Astrocyte (in vitro differentiated cells and primary cell): ENCODE results near the gene TMPRSS9. TPM values are rescaled to one million over a fixed set of nuclear protein-coding genes. Genes with fewer than 3 reads are reported as not detected.

Experiments used
- DNase-seq: peaks from one replicate; pipeline ENCODE4 v3.0.0-alpha.2; 2010; ENCODE audit warnings: low read depth
- FAIRE-seq: peaks from 2 replicates; lab custom pipeline; 2011; peaks lifted over from hg19 to GRCh38; lab: Jason Lieb, UNC
- H2AFZ ChIP-seq: 2 replicates; pipeline ENCODE4 v1.6.0; 2012; ENCODE audit warnings: low read depth, low read length, inconsistent platforms
- H3K27ac ChIP-seq: 2 replicates; pipeline ENCODE4 v1.5.1; 2011; ENCODE audit warnings: low read depth, low read length, inconsistent platforms
- H3K27me3 ChIP-seq: 2 replicates; pipeline ENCODE4 v1.6.0; 2011; ENCODE audit warnings: low read length, inconsistent platforms; ENCODE audit not compliant: insufficient read depth
- H3K36me3 ChIP-seq: 2 replicates; pipeline ENCODE4 v1.5.1; 2011; ENCODE audit warnings: low read length, inconsistent platforms; ENCODE audit not compliant: insufficient read depth
- H3K4me1 ChIP-seq: 2 replicates; pipeline ENCODE4 v1.5.1; 2011; ENCODE audit warnings: low read length, inconsistent platforms; ENCODE audit not compliant: insufficient read depth
- H3K4me2 ChIP-seq: 2 replicates; pipeline ENCODE4 v1.6.0; 2012; ENCODE audit warnings: low read length, inconsistent platforms
- H3K4me3 ChIP-seq: 2 replicates; pipeline ENCODE4 v1.5.1; 2011; ENCODE audit warnings: low read depth, mild to moderate bottlenecking, low read length, inconsistent platforms; ENCODE audit not compliant: insufficient read depth
- H3K79me2 ChIP-seq: 2 replicates; pipeline ENCODE4 v1.6.0; 2012; ENCODE audit warnings: mild to moderate bottlenecking, low read length, inconsistent platforms; ENCODE audit not compliant: insufficient read depth
- H3K9ac ChIP-seq: 2 replicates; pipeline ENCODE4 v1.6.0; 2012; ENCODE audit warnings: mild to moderate bottlenecking, low read length, inconsistent platforms
- H3K9me3 ChIP-seq: 2 replicates; pipeline ENCODE4 v1.5.1; 2012; ENCODE audit warnings: low read depth, mild to moderate bottlenecking, low read length, inconsistent platforms; ENCODE audit not compliant: insufficient read depth
- H4K20me1 ChIP-seq: 2 replicates; pipeline ENCODE4 v1.6.0; 2012; ENCODE audit warnings: low read length, inconsistent platforms; ENCODE audit not compliant: insufficient read depth
- H3K27ac Mint-ChIP-seq: one replicate; pipeline ENCODE4 v1.8.0; 2021; ENCODE audit warnings: mild to moderate bottlenecking, mixed read lengths; ENCODE audit not compliant: unreplicated experiment
- H3K27me3 Mint-ChIP-seq: one replicate; pipeline ENCODE4 v1.8.0; 2021; ENCODE audit warnings: low read depth, mixed read lengths; ENCODE audit not compliant: unreplicated experiment
- H3K36me3 Mint-ChIP-seq: one replicate; pipeline ENCODE4 v1.8.0; 2021; ENCODE audit warnings: low read depth, mixed read lengths; ENCODE audit not compliant: unreplicated experiment
- H3K4me1 Mint-ChIP-seq: one replicate; pipeline ENCODE4 v1.8.0; 2021; ENCODE audit warnings: low read depth, mixed read lengths; ENCODE audit not compliant: unreplicated experiment
- H3K4me3 Mint-ChIP-seq: one replicate; pipeline ENCODE4 v1.8.0; 2021; ENCODE audit warnings: mild to moderate bottlenecking, moderate library complexity, mixed read lengths; ENCODE audit not compliant: unreplicated experiment
- H3K9me3 Mint-ChIP-seq: one replicate; pipeline ENCODE4 v1.8.0; 2021; ENCODE audit warnings: mild to moderate bottlenecking, mixed read lengths; ENCODE audit not compliant: unreplicated experiment
- CTCF ChIP-seq: IDR thresholded peaks from 2 replicates; pipeline ENCODE4 v1.5.1; 2011; ENCODE audit warnings: low read depth, mild to moderate bottlenecking, inconsistent platforms, low read length, moderate library complexity; ENCODE audit not compliant: insufficient read depth
- EZH2 ChIP-seq: IDR thresholded peaks from 2 replicates; pipeline ENCODE4 v1.6.1; 2012; ENCODE audit warnings: mild to moderate bottlenecking, low read length, inconsistent platforms; ENCODE audit not compliant: insufficient read depth
- total RNA-seq: library from RNA; stranded (reverse); gene quantifications from 2 replicates; pipeline ENCODE4 v1.2.1, GENCODE V29; 2021

TMPRSS9 gene
- total RNA-seq, 1 donor from 2014 or later: 0.16 TPM

GRCh38 chr19:2449019-2449418 is 89.0 kb downstream of the TMPRSS9 start:
- Histone ChIP-seq H2AFZ (no peak overlapping the region), H4K20me1 (peaks cover 79% of the 10 kb centered on the region), H3K4me2 (no peak overlapping the region), H3K27me3 (no peaks in the 10 kb centered on the region), H3K9ac (no peak overlapping the region), H3K9me3 (no peaks in the 10 kb centered on the region), H3K36me3 (peaks cover 3% of the 10 kb centered on the region), H3K27ac (no peak overlapping the region), H3K4me1 (peaks cover 2% of the 10 kb centered on the region), H3K79me2 (peaks cover 94% of the 10 kb centered on the region), H3K4me3 (no peak overlapping the region)
- Mint-ChIP-seq H3K4me1 (peaks cover 4% of the 10 kb centered on the region), H3K9me3 (peaks cover 1% of the 10 kb centered on the region), H3K4me3 (no peak overlapping the region), H3K36me3 (peaks cover 6% of the 10 kb centered on the region), H3K27ac (no peak overlapping the region), H3K27me3 (no peaks in the 10 kb centered on the region)
- DNase-seq: no peak
- TF ChIP-seq EZH2: no peak
- TF ChIP-seq CTCF: no peak
- no peak for FAIRE-seq

DNA sequence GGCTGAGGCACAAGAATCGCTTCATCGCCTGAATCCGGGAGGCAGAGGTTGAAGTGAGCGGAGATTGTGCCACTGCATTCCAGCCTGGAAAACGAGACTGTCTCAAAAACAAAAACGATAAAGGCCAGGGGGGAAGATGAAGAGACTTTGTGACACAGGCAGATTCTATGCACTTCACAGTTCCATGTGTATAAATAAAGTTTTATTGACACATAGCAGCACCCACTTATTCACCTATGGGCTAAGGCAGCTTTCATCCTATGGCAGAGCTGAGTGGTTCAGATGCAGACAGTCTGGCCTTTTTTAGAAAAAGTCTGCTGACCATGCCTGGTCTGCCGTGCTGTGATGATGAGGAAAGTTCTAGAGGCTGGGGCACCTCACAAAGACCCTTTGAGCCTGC is 91.1 kb downstream of the TMPRSS9 start:
- no peak overlapping the region for H3K9ac ChIP-seq
- peaks cover 3% of the 10 kb centered on the region for H3K36me3 ChIP-seq
- Mint-ChIP-seq H3K27me3 (no peaks in the 10 kb centered on the region), H3K36me3 (peaks cover 4% of the 10 kb centered on the region), H3K4me3 (no peak overlapping the region), H3K4me1 (peaks cover 6% of the 10 kb centered on the region), H3K27ac (no peak overlapping the region), H3K9me3 (peaks cover 1% of the 10 kb centered on the region)
- H3K27me3 ChIP-seq: no peaks in the 10 kb centered on the region
- H3K4me2 ChIP-seq: no peak overlapping the region
- peaks cover 12% of the 10 kb centered on the region for H3K4me1 ChIP-seq
- no peak overlapping the region for H3K27ac ChIP-seq
- H3K4me3 ChIP-seq: no peak overlapping the region
- FAIRE-seq (no peak), DNase-seq (no peak)
- H3K9me3 ChIP-seq: no peaks in the 10 kb centered on the region
- no peak overlapping the region for H2AFZ ChIP-seq
- TF ChIP-seq EZH2 (no peak), CTCF (no peak)
- peaks cover 86% of the 10 kb centered on the region for H4K20me1 ChIP-seq
- H3K79me2 ChIP-seq: peaks cover 100% of the 10 kb centered on the region

GRCh38 chr19:2451741-2452140 is 91.7 kb downstream of the TMPRSS9 start:
- Histone ChIP-seq H3K4me2 (no peak overlapping the region), H4K20me1 (peaks cover 80% of the 10 kb centered on the region), H3K27ac (no peak overlapping the region), H3K79me2 (peaks cover 99% of the 10 kb centered on the region), H3K27me3 (no peaks in the 10 kb centered on the region), H2AFZ (no peak overlapping the region), H3K9me3 (no peaks in the 10 kb centered on the region), H3K9ac (no peak overlapping the region), H3K4me1 (peaks cover 12% of the 10 kb centered on the region), H3K36me3 (peaks cover 3% of the 10 kb centered on the region), H3K4me3 (no peak overlapping the region)
- Mint-ChIP-seq H3K4me1 (peaks cover 3% of the 10 kb centered on the region), H3K4me3 (no peak overlapping the region), H3K27me3 (no peaks in the 10 kb centered on the region), H3K27ac (no peak overlapping the region), H3K9me3 (peaks cover 1% of the 10 kb centered on the region), H3K36me3 (peaks cover 4% of the 10 kb centered on the region)
- FAIRE-seq: no peak
- DNase-seq: no peak
- TF ChIP-seq CTCF (no peak), EZH2 (no peak)
